Activated CD4-positive, alpha-beta T cell treated with anti-CD3 and anti-CD28 coated beads, Interleukin-2, Interleukin-4, amounts not matched to agents 100 ng/mL and 50 ng/mL, durations not matched to agents 16 hours and 8 hours (primary cell): ENCODE results near the gene PPP2R5A.
"Not testable (repeated sequence)": the region's sequence is repeated elsewhere in the genome, so short reads cannot be mapped to it uniquely, and the experiment has no call there.

Source experiments
- DNase-seq: peaks from one replicate; pipeline ENCODE4 v3.0.0-alpha.2; 2020; ENCODE audit warnings: low spot score

Gene PPP2R5A

GRCh38 chr1:212301580-212301979, 16.4 kb downstream of the PPP2R5A start:
- DNase-seq: no peak

GRCh38 chr1:212302745-212303383, 17.7 kb downstream of the PPP2R5A start:
- DNase-seq: no peak

- no peak for DNase-seq
Measured at GRCh38 chr1:212305342-212305741, 20.1 kb downstream of the PPP2R5A start.

GRCh38 chr1:212305984-212306452, 20.8 kb downstream of the PPP2R5A start:
- not testable (repeated sequence) for DNase-seq

- DNase-seq: no peak
Measured at GRCh38 chr1:212309967-212310366, 24.8 kb downstream of the PPP2R5A start.

GRCh38 chr1:212310383-212310782, 25.2 kb downstream of the PPP2R5A start:
- no peak for DNase-seq

- no peak for DNase-seq
Measured at GRCh38 chr1:212311836-212312497, 26.8 kb downstream of the PPP2R5A start.

GRCh38 chr1:212313616-212314015, 28.4 kb downstream of the PPP2R5A start:
- no peak for DNase-seq

GRCh38 chr1:212315184-212315583, 30.0 kb downstream of the PPP2R5A start:
- DNase-seq: no peak

GRCh38 chr1:212315907-212316306, 30.7 kb downstream of the PPP2R5A start:
- DNase-seq: peak; percentile 61

- DNase-seq: no peak
Measured at GRCh38 chr1:212317916-212318315, 32.7 kb downstream of the PPP2R5A start.

GRCh38 chr1:212321031-212321430, 35.8 kb downstream of the PPP2R5A start:
- DNase-seq: not testable (repeated sequence)

- DNase-seq: no peak
Measured at GRCh38 chr1:212323066-212323465, 37.9 kb downstream of the PPP2R5A start.

GRCh38 chr1:212326541-212326940, 41.3 kb downstream of the PPP2R5A start:
- no peak for DNase-seq

GRCh38 chr1:212328248-212328647, 43.0 kb downstream of the PPP2R5A start:
- DNase-seq: no peak

- no peak for DNase-seq
Measured at GRCh38 chr1:212329105-212329504, 43.9 kb downstream of the PPP2R5A start.

- no peak for DNase-seq
Measured at GRCh38 chr1:212341090-212341489, 55.9 kb downstream of the PPP2R5A start.

GRCh38 chr1:212344905-212345304, 59.7 kb downstream of the PPP2R5A start:
- no peak for DNase-seq

GRCh38 chr1:212346601-212347000, 61.4 kb downstream of the PPP2R5A start:
- no peak for DNase-seq

GRCh38 chr1:212351588-212352362, 66.6 kb downstream of the PPP2R5A start:
- no peak for DNase-seq

GRCh38 chr1:212353181-212353580, 68.0 kb downstream of the PPP2R5A start:
- no peak for DNase-seq

GRCh38 chr1:212354464-212354863, 69.3 kb downstream of the PPP2R5A start:
- no peak for DNase-seq
